ENCODE data around the gene HAUS3. TPM values are rescaled to one million over a fixed set of nuclear protein-coding genes. Genes with fewer than 3 reads are reported as not detected.
"Not testable (repeated sequence)": the region's sequence is repeated elsewhere in the genome, so short reads cannot be mapped to it uniquely, and the experiment has no call there.

HAUS3 gene
- total RNA-seq, 1 experiment from 2014 or later: 11.0 TPM

GRCh38 chr4:2251795-2252529 lies 10.0 kb upstream of the HAUS3 start:
- DNase-seq (ENCODE audit: low spot score): no peak

- DNase-seq (ENCODE audit: low spot score): no peak
Measured at GRCh38 chr4:2251073-2251794, 9.3 kb upstream of the HAUS3 start.

- no peak for DNase-seq (ENCODE audit: low spot score)
Measured at GRCh38 chr4:2250357-2251072, 8.6 kb upstream of the HAUS3 start.

GRCh38 chr4:2249526-2250356 lies 7.8 kb upstream of the HAUS3 start:
- DNase-seq (ENCODE audit: low spot score): no peak

- peak; percentile 3 for DNase-seq (ENCODE audit: low spot score)
Measured at GRCh38 chr4:2248821-2249261, 6.9 kb upstream of the HAUS3 start.

GRCh38 chr4:2248044-2248780 lies 6.3 kb upstream of the HAUS3 start:
- no peak for DNase-seq (ENCODE audit: low spot score)

GRCh38 chr4:2247128-2248043 lies 5.5 kb upstream of the HAUS3 start:
- DNase-seq (ENCODE audit: low spot score): peak; percentile 4

GRCh38 chr4:2246384-2247127 lies 4.6 kb upstream of the HAUS3 start:
- DNase-seq (ENCODE audit: low spot score): peak; percentile 12

GRCh38 chr4:2245787-2246275 lies 3.9 kb upstream of the HAUS3 start:
- DNase-seq (ENCODE audit: low spot score): no peak

GRCh38 chr4:2245057-2245786 lies 3.3 kb upstream of the HAUS3 start:
- no peak for DNase-seq (ENCODE audit: low spot score)

GRCh38 chr4:2243681-2244380 lies 1.9 kb upstream of the HAUS3 start:
- peak; percentile 56 for DNase-seq (ENCODE audit: low spot score)

GRCh38 chr4:2241003-2241402 lies 918 bp downstream of the HAUS3 start:
- DNase-seq (ENCODE audit: low spot score): no peak

- no peak for DNase-seq (ENCODE audit: low spot score)
Measured at GRCh38 chr4:2236944-2237666, 4.8 kb downstream of the HAUS3 start.

- no peak for DNase-seq (ENCODE audit: low spot score)
Measured at GRCh38 chr4:2231082-2231481, 10.8 kb downstream of the HAUS3 start.

GRCh38 chr4:2226261-2226660 lies 15.7 kb downstream of the HAUS3 start:
- DNase-seq (ENCODE audit: low spot score): no peak

GRCh38 chr4:2222838-2223237 lies 19.1 kb downstream of the HAUS3 start:
- DNase-seq (ENCODE audit: low spot score): no peak

- DNase-seq (ENCODE audit: low spot score): not testable (repeated sequence)
Measured at GRCh38 chr4:2221378-2221777, 20.5 kb downstream of the HAUS3 start.
